ENCODE measurements around the gene MYO1G.

Gene MYO1G

DNA sequence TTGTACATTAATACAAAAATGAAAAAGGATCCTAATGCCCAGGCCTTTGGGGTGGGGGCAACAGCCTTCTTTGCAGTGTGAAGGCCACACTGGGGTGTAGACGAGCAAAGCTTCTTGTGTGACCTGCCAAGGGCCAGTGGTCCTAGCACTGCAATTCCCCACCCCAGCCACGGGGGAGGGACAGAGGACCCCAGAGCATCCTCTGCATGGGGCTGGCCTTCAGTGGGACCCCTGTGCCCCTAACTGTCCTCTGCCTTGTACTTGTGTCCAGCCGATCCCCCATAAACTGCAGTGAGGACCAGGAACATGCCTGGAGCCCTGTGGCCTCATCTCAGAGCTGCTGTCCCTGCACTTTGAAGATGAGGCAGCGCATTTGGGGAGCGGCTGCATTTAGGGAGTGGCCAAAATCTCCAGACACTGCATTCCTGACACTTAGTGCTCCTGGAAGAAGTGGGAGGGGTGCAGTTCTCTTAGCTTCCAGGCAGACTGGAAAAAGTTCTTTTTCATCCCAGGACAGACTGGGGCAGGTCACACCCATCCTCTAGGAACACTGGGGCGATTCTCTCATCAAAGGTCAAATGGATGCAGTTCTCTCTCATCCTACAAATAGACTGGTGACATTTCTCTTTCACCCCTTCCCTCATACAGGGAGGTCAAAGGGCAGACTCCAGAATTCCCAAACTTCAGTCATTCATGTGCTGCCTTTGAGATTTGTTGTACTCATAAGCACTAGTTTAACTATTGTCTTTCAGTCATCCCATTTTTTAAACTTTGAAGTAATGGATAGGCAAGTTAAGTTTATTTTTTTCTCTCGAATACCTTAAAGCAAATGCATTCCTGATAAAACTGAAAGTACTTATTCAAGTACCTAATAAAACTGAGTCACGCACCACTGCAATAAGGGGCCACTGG, 922 bp upstream of the MYO1G start:
- no peak for DNase-seq

GRCh38 chr7:44977959-44978335, 868 bp downstream of the MYO1G start:
- DNase-seq: no peak

- DNase-seq: no peak
These were observed 1.4 kb downstream of the MYO1G start for GRCh38 chr7:44977304-44977958.

DNA sequence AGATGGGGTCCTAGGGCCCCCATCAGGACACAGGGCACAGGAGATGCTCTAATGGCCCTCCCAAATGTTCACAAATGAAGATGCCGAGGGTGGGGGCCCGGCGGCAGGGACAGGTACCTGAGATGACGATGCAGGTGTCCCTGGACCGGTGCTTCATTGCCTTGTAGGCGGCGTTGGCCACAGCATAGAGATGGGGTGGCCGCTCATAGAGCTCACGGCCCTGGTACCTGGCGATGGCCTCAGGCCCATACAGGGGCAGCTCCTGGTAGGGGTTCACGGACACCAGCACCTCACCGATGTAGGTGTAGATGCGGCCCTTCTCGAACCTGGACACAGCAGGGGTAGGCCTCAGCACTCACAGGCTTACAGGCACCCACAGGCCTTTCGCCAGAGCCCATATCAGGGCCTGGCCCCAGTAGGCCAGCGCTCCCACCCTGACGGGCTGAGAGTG, 2.0 kb downstream of the MYO1G start:
- no peak for DNase-seq

- DNase-seq: no peak
These were observed 2.6 kb downstream of the MYO1G start for GRCh38 chr7:44976040-44976745.

GRCh38 chr7:44975331-44976039, 3.3 kb downstream of the MYO1G start:
- no peak for DNase-seq

DNA sequence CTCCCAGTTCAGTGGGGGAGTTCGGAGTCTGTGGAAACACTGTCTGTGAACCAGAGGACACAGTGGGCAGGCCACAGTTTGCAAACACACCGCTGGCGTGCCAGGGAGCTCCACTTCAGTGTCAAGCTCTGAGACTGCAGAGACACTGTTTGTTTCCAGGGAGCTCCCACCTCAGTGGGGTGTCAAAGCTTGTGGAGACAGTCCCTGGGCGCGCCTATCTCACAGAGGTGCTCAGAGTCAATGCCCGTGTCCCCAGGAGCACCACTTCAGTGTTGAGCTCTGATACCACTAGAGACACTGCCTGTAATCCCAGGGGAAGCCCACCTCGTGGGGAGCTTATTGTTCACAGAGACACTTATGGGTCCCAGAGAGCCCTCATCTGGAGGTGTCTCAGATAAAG, 4.3 kb downstream of the MYO1G start:
- no peak for DNase-seq

GRCh38 chr7:44973610-44974401, 5.0 kb downstream of the MYO1G start:
- no peak for DNase-seq

DNA sequence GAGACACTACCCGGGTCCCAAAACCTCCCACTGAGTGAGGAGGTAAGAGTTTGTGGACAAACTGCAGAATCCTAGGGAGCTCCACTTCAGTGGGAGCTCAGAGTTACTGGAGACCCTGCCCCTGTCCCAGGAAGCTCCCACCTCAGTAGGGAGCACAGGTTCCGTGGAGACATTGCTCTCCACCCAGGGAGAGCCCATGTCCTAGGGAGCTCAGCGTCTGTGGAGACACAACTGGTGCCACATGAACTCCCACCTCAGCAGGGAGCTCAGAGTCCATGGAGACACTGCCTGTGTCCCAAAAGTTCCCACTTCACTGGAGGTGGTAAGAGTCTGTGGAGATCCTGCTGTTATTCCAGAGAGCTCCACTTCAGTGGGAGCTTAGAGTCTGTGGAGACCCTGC, 6.3 kb downstream of the MYO1G start:
- no peak for DNase-seq

DNA sequence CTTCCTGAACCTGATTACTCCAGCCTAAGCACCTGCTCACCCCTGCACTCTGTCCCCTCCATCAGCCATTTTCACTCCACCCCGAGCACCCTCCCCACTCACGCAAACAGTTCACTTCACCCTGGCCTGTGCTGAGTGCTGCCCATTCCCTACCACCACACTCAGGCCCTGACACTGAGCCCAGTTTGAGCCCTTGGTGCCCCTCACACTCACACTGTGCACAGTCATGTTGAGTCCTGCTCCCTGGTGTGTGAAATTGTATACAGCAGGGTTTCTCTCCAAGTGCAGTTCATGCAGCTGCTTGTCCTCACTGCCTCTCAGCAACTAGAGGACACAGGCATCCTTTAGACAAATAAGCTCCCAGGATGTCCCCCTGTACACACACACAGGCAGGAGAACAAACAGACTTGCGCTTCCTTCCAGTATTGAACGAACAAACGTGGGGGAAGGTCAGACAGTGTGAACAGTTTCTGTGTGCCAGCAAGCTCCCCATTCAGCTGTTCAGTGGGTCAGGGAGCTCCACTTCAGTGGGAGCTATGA, 6.8 kb downstream of the MYO1G start:
- no peak for DNase-seq

DNA sequence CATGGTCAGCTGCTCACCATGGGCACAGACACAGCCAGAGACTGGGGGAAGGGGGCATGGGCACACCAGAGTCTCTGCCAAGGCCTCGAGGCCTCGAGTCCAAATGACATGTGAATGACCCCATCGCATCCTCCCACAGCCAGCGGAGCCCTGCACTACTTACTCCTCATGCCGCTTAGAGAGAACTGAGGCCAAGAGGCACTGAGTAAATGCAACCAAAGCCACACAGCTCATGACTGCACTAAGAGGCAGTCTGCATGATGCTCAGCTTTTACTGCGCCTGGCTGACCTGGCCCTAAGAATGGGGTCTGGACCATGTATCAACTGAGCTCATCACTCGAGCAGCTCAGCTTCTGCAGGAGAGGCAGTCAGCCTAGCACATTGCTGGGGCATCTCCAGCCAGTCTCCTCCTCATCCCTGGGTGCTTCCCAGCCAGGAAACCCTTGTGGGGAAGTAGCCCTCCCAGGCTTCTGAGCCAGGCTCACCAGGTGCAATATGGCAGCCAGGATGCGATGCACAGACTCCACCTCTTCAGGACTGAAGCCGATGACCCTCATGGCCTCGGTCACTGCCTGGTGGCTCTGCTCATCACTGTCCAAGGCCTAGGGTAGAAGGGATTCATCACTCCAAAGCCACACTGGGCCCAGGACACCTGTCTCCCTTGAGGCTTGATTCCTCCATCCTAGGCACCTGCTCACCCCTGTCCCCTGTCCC, 7.5 kb downstream of the MYO1G start:
- no peak for DNase-seq

GRCh38 chr7:44970523-44971051, 8.2 kb downstream of the MYO1G start:
- DNase-seq: no peak

DNA sequence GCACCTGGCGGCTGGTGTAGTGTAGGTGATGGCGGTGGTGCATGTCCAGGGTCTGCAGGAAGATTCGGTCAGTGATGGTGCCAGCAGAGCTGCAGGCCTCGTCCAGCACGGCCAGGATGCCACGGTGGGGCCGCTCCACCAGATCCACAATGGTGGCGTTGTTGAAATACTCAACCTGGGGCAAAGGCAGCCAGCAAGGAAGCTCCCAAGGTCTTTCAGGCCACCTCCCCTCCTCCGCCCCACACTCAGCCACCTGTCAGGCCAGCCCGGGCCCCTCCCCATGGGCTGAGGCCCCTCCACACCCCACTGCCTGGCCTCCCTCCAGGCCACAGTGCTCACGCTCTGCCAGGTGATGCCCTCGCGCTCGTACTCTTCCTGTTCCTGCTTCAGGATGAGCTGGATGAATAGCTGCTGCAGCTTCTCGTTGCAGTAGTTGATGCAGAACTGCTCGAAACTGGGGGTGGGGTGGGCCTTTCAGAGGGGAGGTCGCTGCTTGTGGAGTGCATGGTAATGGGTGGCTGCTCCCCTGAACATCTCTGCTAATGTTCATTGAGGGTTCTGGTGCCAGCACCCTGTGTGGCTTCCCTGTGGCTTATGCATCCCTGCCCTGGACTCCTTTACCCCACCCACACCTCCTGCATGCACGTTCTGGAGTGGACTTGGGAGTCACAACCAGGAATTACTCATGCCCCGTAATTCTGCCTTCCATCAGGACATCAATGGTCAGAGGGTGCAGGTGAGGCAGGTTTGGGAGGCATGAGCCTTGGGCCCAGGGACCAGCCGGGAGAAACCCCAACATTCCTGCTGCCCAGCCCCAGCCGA, 8.9 kb downstream of the MYO1G start:
- DNase-seq: no peak

DNA sequence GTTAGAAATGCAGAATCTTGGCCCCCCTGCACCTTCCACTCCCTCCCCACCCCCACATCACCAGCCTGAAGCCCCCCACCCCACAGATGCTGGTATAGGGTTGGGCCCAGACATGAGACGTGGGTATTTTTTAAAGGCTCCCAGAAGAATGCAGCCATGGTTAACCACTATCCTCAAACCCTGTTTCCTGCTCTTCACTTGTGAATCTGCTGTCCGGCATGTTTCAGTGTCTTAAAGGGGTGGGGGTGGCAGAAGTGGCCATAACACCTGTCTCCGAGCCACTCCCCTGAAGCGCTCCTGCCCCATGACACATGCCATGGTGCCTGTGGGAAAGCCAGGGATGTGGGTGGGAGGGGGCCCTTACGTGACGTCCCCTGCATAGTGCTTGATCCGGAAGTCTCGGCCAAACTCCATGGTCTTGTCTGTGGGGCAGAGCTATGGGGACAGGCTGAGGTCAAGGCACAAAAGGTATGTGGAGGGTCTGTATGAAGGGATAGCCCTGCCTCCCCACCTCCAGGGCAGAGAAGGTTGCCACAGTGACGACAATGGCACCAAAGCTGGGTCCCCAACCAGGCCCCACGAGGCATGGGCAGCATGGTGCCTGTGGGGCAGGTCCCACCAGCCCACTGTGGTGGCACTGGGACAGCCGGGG, 9.6 kb downstream of the MYO1G start:
- no peak for DNase-seq

GRCh38 chr7:44967571-44968446, 11.0 kb downstream of the MYO1G start:
- no peak for DNase-seq

GRCh38 chr7:44966731-44967538, 11.9 kb downstream of the MYO1G start:
- no peak for DNase-seq

- DNase-seq: no peak
These were observed 12.7 kb downstream of the MYO1G start for GRCh38 chr7:44965937-44966730.

Data from NCI-H1105 treated with DMSO at 0.1 percent for 48 hours (cell line).